Type B pancreatic cell (in vitro differentiated cells): Measurements from ENCODE around the gene SFN. TPM values are rescaled to one million over a fixed set of nuclear protein-coding genes. Genes with fewer than 3 reads are reported as not detected.

Source experiments
- DNase-seq: peaks from one replicate; pipeline ENCODE4 v3.0.0; 2021; ENCODE audit warnings: mixed read lengths; ENCODE audit not compliant: unreplicated experiment; ENCODE audit errors: extremely low spot score
- H3K27ac Mint-ChIP-seq: 2 replicates; pipeline ENCODE4 v1.8.0; 2021; ENCODE audit warnings: mild to moderate bottlenecking, mixed read lengths
- H3K27me3 Mint-ChIP-seq: 2 replicates; pipeline ENCODE4 v1.8.0; 2021; ENCODE audit warnings: mixed read lengths
- H3K36me3 Mint-ChIP-seq: 2 replicates; pipeline ENCODE4 v1.8.0; 2021; ENCODE audit warnings: mixed read lengths
- H3K4me1 Mint-ChIP-seq: one replicate; pipeline ENCODE4 v1.8.0; 2021; ENCODE audit warnings: mixed read lengths; ENCODE audit not compliant: unreplicated experiment
- H3K4me3 Mint-ChIP-seq: 2 replicates; pipeline ENCODE4 v1.8.0; 2021; ENCODE audit warnings: mild to moderate bottlenecking, mixed read lengths
- H3K9me3 Mint-ChIP-seq: 2 replicates; pipeline ENCODE4 v1.8.0; 2021; ENCODE audit warnings: mixed read lengths
- total RNA-seq: library from RNA; stranded (reverse); gene quantifications from 2 replicates; pipeline ENCODE4 v1.2.1, GENCODE V29; 2021; ENCODE audit warnings: low replicate concordance
- TF ChIP-seq, protein P1 (sequence below): fragments of 200-600 bp; sonication (generic); conservative IDR thresholded peaks from 2 replicates; pipeline ENCODE4 v1.5.0; 2021; ENCODE audit warnings: antibody characterized with exemption, mild to moderate bottlenecking

The SFN gene
- total RNA-seq, 1 donor from 2014 or later: 27.7 TPM

DNA sequence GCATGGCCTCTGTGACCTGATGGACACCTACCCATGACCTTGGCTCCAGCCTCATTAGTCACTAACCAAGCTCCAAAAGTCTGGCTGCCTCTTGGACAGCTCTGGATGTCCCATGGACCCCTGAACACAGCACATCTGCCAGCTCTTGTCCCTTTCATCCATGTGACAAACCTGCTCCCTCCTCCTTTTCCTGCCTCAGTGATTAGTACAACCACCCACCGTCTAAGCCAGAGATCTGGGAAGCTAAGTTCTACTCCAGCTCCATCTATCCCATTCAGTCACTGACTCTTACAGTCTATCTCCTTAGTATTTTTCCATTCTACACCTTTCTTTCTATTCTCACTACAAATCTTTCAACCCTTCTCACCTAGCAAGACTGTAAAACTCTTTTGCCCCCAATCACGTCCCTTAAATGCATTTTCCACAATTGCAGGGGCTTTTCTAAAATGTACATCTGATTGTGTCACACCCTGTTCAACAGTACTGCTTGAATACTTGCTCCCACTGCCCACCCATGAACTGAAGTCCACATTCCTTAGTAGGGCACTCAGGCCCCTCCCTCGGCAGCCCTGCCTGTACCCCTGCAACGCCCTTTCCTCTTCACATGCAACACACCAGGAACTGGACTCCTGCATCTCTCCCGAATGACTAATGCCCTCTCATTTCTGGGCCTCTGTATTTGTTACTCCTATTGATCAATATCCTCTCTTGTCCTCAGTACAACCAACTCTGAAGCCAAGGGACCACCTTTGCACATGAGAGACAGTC, 19.9 kb downstream of the SFN start:
- TF ChIP-seq, protein P1, sequence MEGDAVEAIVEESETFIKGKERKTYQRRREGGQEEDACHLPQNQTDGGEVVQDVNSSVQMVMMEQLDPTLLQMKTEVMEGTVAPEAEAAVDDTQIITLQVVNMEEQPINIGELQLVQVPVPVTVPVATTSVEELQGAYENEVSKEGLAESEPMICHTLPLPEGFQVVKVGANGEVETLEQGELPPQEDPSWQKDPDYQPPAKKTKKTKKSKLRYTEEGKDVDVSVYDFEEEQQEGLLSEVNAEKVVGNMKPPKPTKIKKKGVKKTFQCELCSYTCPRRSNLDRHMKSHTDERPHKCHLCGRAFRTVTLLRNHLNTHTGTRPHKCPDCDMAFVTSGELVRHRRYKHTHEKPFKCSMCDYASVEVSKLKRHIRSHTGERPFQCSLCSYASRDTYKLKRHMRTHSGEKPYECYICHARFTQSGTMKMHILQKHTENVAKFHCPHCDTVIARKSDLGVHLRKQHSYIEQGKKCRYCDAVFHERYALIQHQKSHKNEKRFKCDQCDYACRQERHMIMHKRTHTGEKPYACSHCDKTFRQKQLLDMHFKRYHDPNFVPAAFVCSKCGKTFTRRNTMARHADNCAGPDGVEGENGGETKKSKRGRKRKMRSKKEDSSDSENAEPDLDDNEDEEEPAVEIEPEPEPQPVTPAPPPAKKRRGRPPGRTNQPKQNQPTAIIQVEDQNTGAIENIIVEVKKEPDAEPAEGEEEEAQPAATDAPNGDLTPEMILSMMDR: no peak
- no peak for DNase-seq
- H3K27ac Mint-ChIP-seq: no peak overlapping the region
- H3K4me3 Mint-ChIP-seq: no peak overlapping the region
- no peaks in the 10 kb centered on the region for H3K9me3 Mint-ChIP-seq
- peaks cover 4% of the 10 kb centered on the region for H3K4me1 Mint-ChIP-seq
- H3K27me3 Mint-ChIP-seq: no peaks in the 10 kb centered on the region
- H3K36me3 Mint-ChIP-seq: peaks cover 29% of the 10 kb centered on the region

DNA sequence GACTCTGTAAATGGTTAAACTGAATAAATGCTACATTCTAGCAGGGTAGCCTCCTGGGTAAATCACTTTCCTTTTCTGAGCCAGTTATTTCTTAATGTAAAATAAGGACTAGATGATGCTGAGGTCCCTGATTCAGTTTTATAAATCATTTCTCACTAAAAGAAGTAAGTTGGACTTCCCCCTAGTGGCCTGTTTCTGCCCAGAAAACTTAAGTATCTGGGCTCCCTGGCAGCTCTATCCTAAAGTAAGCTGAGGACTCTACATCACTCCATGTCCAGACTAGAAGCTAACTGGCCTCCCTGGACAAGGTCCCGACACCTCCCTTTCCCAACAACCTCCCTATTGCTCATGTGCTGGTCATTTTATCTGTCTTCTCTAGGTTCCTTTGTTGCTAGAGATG, 24.2 kb downstream of the SFN start:
- Mint-ChIP-seq H3K27me3 (no peaks in the 10 kb centered on the region), H3K4me1 (peaks cover 22% of the 10 kb centered on the region), H3K4me3 (peak overlapping the region; percentile 78), H3K27ac (peak overlapping the region; percentile 77), H3K9me3 (no peaks in the 10 kb centered on the region), H3K36me3 (peaks cover 35% of the 10 kb centered on the region)
- TF ChIP-seq, protein P1: peak; percentile 72
- DNase-seq: no peak

DNA sequence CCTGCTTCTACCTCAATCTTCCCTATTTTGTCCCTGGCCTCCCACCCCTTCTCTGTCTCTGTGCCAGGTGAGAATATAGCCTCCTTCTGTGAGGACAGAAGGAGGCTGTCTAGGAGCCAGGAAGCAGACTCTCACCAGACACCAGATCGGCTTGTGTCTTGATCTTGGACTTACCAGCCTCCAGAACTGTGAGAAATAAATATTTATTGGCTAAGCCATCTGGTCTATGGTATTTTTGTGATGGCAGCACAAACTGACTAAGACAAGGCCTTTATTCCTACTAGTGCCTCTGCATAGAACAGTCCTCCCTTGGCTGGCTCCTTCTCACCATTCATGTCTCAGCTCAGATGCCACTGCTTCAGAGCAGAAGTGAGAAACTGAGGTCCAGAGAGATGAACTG, 25.3 kb downstream of the SFN start:
- Mint-ChIP-seq H3K9me3 (no peaks in the 10 kb centered on the region), H3K4me3 (peak overlapping the region; percentile 94), H3K27me3 (no peaks in the 10 kb centered on the region), H3K27ac (peak overlapping the region; percentile 89), H3K4me1 (peaks cover 22% of the 10 kb centered on the region), H3K36me3 (peaks cover 30% of the 10 kb centered on the region)
- DNase-seq: no peak
- TF ChIP-seq, protein P1: no peak

DNA sequence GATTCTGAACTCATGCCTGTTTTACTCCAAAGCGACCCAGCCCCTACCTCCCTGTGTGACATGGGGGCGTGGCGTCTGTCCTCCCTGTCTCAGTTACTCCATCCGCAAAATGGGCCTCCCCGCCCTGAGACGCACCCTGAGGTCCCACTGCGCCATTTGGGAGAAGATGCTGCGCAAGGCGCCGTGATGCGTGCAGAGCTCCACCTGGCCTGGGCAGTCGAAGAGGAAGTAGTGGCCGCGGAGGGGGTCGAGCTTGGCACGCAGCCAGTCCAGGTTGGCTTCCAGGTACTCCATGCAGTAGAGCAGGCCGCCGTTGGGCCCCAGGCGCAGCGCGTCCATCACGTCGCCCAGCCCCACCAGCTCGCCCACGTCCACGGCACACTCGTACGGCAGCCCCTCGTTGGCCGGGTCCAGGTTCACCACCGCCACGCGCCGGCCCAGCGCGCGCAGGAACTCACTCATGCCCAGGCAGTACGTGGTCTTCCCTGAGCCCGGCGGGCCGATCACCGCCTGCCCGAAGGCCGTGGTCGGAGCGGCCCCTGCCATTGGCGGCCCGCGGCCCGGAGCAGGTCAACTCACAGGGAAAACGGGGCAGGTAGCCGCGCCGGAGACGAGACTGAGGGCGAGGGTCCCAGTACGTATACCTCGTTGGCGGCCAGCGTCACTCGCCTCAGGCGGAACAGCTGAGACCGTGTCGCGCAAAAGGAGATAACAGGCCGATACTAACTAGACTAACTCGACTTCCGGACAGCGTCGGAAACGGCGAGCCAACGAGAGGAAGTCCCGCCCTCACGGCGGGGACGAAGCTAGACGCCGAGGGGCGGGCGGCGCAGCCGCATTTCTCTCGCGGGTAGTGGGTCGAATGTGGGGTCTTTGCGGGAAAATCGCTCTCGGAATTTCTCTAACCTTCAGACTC, 26.9 kb downstream of the SFN start, which contains the start of gene GPN2:
Gene GPN2 (minus strand): TSS at position 733 of the 916 bp plus-strand sequence. CDS start 187 bp downstream, at position 546.
- H3K27me3 Mint-ChIP-seq: no peaks in the 10 kb centered on the region

DNA sequence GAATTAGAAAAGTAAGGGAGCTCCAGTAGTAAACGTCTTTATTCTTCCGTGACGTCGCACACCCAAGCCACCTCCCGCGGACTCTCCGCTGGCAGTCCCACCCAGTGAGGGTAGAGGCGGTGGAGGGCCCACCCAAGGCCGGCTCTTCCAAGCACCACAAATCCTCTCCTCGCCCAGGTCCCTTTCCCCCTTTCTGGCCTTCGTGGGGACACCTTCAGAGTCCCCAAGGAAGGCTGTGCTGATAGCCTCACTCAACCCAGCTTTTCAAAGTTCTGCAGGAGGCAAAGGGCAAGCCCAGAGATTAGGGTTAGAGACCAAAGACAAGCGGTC, 27.5 kb downstream of the SFN start:
- DNase-seq: no peak
- H3K27ac Mint-ChIP-seq: peak overlapping the region; percentile 89
- H3K36me3 Mint-ChIP-seq: peaks cover 26% of the 10 kb centered on the region
- peaks cover 22% of the 10 kb centered on the region for H3K4me1 Mint-ChIP-seq
- TF ChIP-seq, protein P1: no peak
- no peaks in the 10 kb centered on the region for H3K9me3 Mint-ChIP-seq
- H3K27me3 Mint-ChIP-seq: no peaks in the 10 kb centered on the region
- H3K4me3 Mint-ChIP-seq: peak overlapping the region; percentile 94

More for the DNA sequence above, 26.9 kb downstream of the SFN start, which contains the start of gene GPN2:
- no peaks in the 10 kb centered on the region for H3K9me3 Mint-ChIP-seq
- DNase-seq: no peak
- TF ChIP-seq, protein P1: no peak
- peaks cover 29% of the 10 kb centered on the region for H3K36me3 Mint-ChIP-seq
- peaks cover 22% of the 10 kb centered on the region for H3K4me1 Mint-ChIP-seq
- peak within 1 kb of the TSS; percentile 89 for H3K27ac Mint-ChIP-seq
- peak within 1 kb of the TSS; percentile 94 for H3K4me3 Mint-ChIP-seq
